Astrocyte (in vitro differentiated cells and primary cell): ENCODE data around the gene RELN. TPM values are rescaled to one million over a fixed set of nuclear protein-coding genes. Genes with fewer than 3 reads are reported as not detected.

Experiments
- DNase-seq: peaks from one replicate; pipeline ENCODE4 v3.0.0-alpha.2; 2010; ENCODE audit warnings: low read depth
- FAIRE-seq: peaks from 2 replicates; lab custom pipeline; 2011; peaks lifted over from hg19 to GRCh38; lab: Jason Lieb, UNC
- H2AFZ ChIP-seq: 2 replicates; pipeline ENCODE4 v1.6.0; 2012; ENCODE audit warnings: low read depth, low read length, inconsistent platforms
- H3K27ac ChIP-seq: 2 replicates; pipeline ENCODE4 v1.5.1; 2011; ENCODE audit warnings: low read depth, low read length, inconsistent platforms
- H3K27me3 ChIP-seq: 2 replicates; pipeline ENCODE4 v1.6.0; 2011; ENCODE audit warnings: low read length, inconsistent platforms; ENCODE audit not compliant: insufficient read depth
- H3K36me3 ChIP-seq: 2 replicates; pipeline ENCODE4 v1.5.1; 2011; ENCODE audit warnings: low read length, inconsistent platforms; ENCODE audit not compliant: insufficient read depth
- H3K4me1 ChIP-seq: 2 replicates; pipeline ENCODE4 v1.5.1; 2011; ENCODE audit warnings: low read length, inconsistent platforms; ENCODE audit not compliant: insufficient read depth
- H3K4me2 ChIP-seq: 2 replicates; pipeline ENCODE4 v1.6.0; 2012; ENCODE audit warnings: low read length, inconsistent platforms
- H3K4me3 ChIP-seq: 2 replicates; pipeline ENCODE4 v1.5.1; 2011; ENCODE audit warnings: low read depth, mild to moderate bottlenecking, low read length, inconsistent platforms; ENCODE audit not compliant: insufficient read depth
- H3K79me2 ChIP-seq: 2 replicates; pipeline ENCODE4 v1.6.0; 2012; ENCODE audit warnings: mild to moderate bottlenecking, low read length, inconsistent platforms; ENCODE audit not compliant: insufficient read depth
- H3K9ac ChIP-seq: 2 replicates; pipeline ENCODE4 v1.6.0; 2012; ENCODE audit warnings: mild to moderate bottlenecking, low read length, inconsistent platforms
- H3K9me3 ChIP-seq: 2 replicates; pipeline ENCODE4 v1.5.1; 2012; ENCODE audit warnings: low read depth, mild to moderate bottlenecking, low read length, inconsistent platforms; ENCODE audit not compliant: insufficient read depth
- H4K20me1 ChIP-seq: 2 replicates; pipeline ENCODE4 v1.6.0; 2012; ENCODE audit warnings: low read length, inconsistent platforms; ENCODE audit not compliant: insufficient read depth
- H3K27ac Mint-ChIP-seq: one replicate; pipeline ENCODE4 v1.8.0; 2021; ENCODE audit warnings: mild to moderate bottlenecking, mixed read lengths; ENCODE audit not compliant: unreplicated experiment
- H3K27me3 Mint-ChIP-seq: one replicate; pipeline ENCODE4 v1.8.0; 2021; ENCODE audit warnings: low read depth, mixed read lengths; ENCODE audit not compliant: unreplicated experiment
- H3K36me3 Mint-ChIP-seq: one replicate; pipeline ENCODE4 v1.8.0; 2021; ENCODE audit warnings: low read depth, mixed read lengths; ENCODE audit not compliant: unreplicated experiment
- H3K4me1 Mint-ChIP-seq: one replicate; pipeline ENCODE4 v1.8.0; 2021; ENCODE audit warnings: low read depth, mixed read lengths; ENCODE audit not compliant: unreplicated experiment
- H3K4me3 Mint-ChIP-seq: one replicate; pipeline ENCODE4 v1.8.0; 2021; ENCODE audit warnings: mild to moderate bottlenecking, moderate library complexity, mixed read lengths; ENCODE audit not compliant: unreplicated experiment
- H3K9me3 Mint-ChIP-seq: one replicate; pipeline ENCODE4 v1.8.0; 2021; ENCODE audit warnings: mild to moderate bottlenecking, mixed read lengths; ENCODE audit not compliant: unreplicated experiment
- CTCF ChIP-seq: IDR thresholded peaks from 2 replicates; pipeline ENCODE4 v1.5.1; 2011; ENCODE audit warnings: low read depth, mild to moderate bottlenecking, inconsistent platforms, low read length, moderate library complexity; ENCODE audit not compliant: insufficient read depth
- EZH2 ChIP-seq: IDR thresholded peaks from 2 replicates; pipeline ENCODE4 v1.6.1; 2012; ENCODE audit warnings: mild to moderate bottlenecking, low read length, inconsistent platforms; ENCODE audit not compliant: insufficient read depth
- total RNA-seq: library from RNA; stranded (reverse); gene quantifications from 2 replicates; pipeline ENCODE4 v1.2.1, GENCODE V29; 2021

Gene RELN
- total RNA-seq, 1 donor from 2014 or later = 0.98 TPM

- Mint-ChIP-seq H3K27me3 (no peaks in the 10 kb centered on the region), H3K9me3 (no peaks in the 10 kb centered on the region), H3K4me3 (no peak overlapping the region), H3K27ac (no peak overlapping the region), H3K4me1 (no peaks in the 10 kb centered on the region), H3K36me3 (no peaks in the 10 kb centered on the region)
- FAIRE-seq (no peak), DNase-seq (no peak)
- Histone ChIP-seq H3K4me3 (no peak overlapping the region), H3K4me1 (no peaks in the 10 kb centered on the region), H3K79me2 (no peaks in the 10 kb centered on the region), H3K27me3 (no peaks in the 10 kb centered on the region), H4K20me1 (no peaks in the 10 kb centered on the region), H3K4me2 (no peak overlapping the region), H2AFZ (no peak overlapping the region), H3K9me3 (no peaks in the 10 kb centered on the region), H3K36me3 (no peaks in the 10 kb centered on the region), H3K9ac (no peak overlapping the region), H3K27ac (no peak overlapping the region)
- TF ChIP-seq CTCF (no peak), EZH2 (no peak)
These were observed 395.3 kb downstream of the RELN start for GRCh38 chr7:103594186-103594585.

GRCh38 chr7:103593691-103594090, 395.8 kb downstream of the RELN start:
- Mint-ChIP-seq H3K4me3 (no peak overlapping the region), H3K9me3 (no peaks in the 10 kb centered on the region), H3K27ac (no peak overlapping the region), H3K27me3 (no peaks in the 10 kb centered on the region), H3K36me3 (no peaks in the 10 kb centered on the region), H3K4me1 (no peaks in the 10 kb centered on the region)
- no peaks in the 10 kb centered on the region for H3K9me3 ChIP-seq
- H3K27ac ChIP-seq = no peak overlapping the region
- no peak for TF ChIP-seq EZH2
- H4K20me1 ChIP-seq = no peaks in the 10 kb centered on the region
- H3K79me2 ChIP-seq = no peaks in the 10 kb centered on the region
- H2AFZ ChIP-seq = no peak overlapping the region
- FAIRE-seq (no peak), DNase-seq (peak; percentile 8)
- H3K36me3 ChIP-seq = no peaks in the 10 kb centered on the region
- no peak overlapping the region for H3K9ac ChIP-seq
- H3K4me1 ChIP-seq = no peaks in the 10 kb centered on the region
- no peak overlapping the region for H3K4me3 ChIP-seq
- H3K27me3 ChIP-seq = no peaks in the 10 kb centered on the region
- H3K4me2 ChIP-seq = no peak overlapping the region

- no peak overlapping the region for H3K4me3 ChIP-seq
- H3K79me2 ChIP-seq = no peaks in the 10 kb centered on the region
- H3K36me3 ChIP-seq = no peaks in the 10 kb centered on the region
- H3K9me3 ChIP-seq = no peaks in the 10 kb centered on the region
- Mint-ChIP-seq H3K36me3 (no peaks in the 10 kb centered on the region), H3K27me3 (no peaks in the 10 kb centered on the region), H3K27ac (no peak overlapping the region), H3K4me3 (no peak overlapping the region), H3K4me1 (no peaks in the 10 kb centered on the region), H3K9me3 (no peaks in the 10 kb centered on the region)
- no peak overlapping the region for H2AFZ ChIP-seq
- no peaks in the 10 kb centered on the region for H3K27me3 ChIP-seq
- H3K27ac ChIP-seq = no peak overlapping the region
- H3K4me1 ChIP-seq = no peaks in the 10 kb centered on the region
- H4K20me1 ChIP-seq = no peaks in the 10 kb centered on the region
- FAIRE-seq = no peak
- H3K4me2 ChIP-seq = no peak overlapping the region
- TF ChIP-seq EZH2 (no peak), CTCF (no peak)
- DNase-seq = no peak
- H3K9ac ChIP-seq = no peak overlapping the region
These were observed 396.6 kb downstream of the RELN start for GRCh38 chr7:103592844-103593243.
